Thyroid gland (tissue), 4 donors: ENCODE measurements around the gene ZIC4. TPM values are rescaled to one million over a fixed set of nuclear protein-coding genes. Genes with fewer than 3 reads are reported as not detected.

Source experiments
- DNase-seq, 2 donors: peaks; one replicate each; pipeline ENCODE4 v3.0.0-alpha.2; 2019
- H3K27ac ChIP-seq, 3 donors: fragments of 200-600 bp; sonication (generic); 1 replicate in 2 of 3; 2 replicates in 1 of 3; pipeline ENCODE4 v1.5.1; 2016 to 2019; ENCODE audit warnings: mild to moderate bottlenecking in 1 of 3, moderate library complexity in 1 of 3
- H3K27me3 ChIP-seq: fragments of 200-600 bp; sonication (generic); one replicate; pipeline ENCODE4 v1.5.1; 2019
- H3K36me3 ChIP-seq, 2 donors: fragments of 200-600 bp; sonication (generic); one replicate each; pipeline ENCODE4 v1.5.1; 2016 to 2019
- H3K4me1 ChIP-seq, 2 donors: fragments of 200-600 bp; sonication (generic); one replicate each; pipeline ENCODE4 v1.5.1; 2017 to 2019
- H3K4me3 ChIP-seq, 3 donors: fragments of 200-600 bp; sonication (generic); replicated peaks in 1 of 3; 1 replicate in 2 of 3; 2 replicates in 1 of 3; pipeline ENCODE4 v1.5.1; 2016; ENCODE audit warnings: mild to moderate bottlenecking in 1 of 3
- H3K9me3 ChIP-seq: fragments of 200-600 bp; sonication (generic); one replicate; pipeline ENCODE4 v1.5.1; 2017
- POLR2A ChIP-seq, 2 donors: fragments of 450-650 bp; IDR thresholded peaks; one replicate each; pipeline ENCODE4 v1.6.1; 2017; ENCODE audit warnings: antibody characterized with exemption in 2 of 2, mild to moderate bottlenecking in 2 of 2, moderate library complexity in 1 of 2
- WGBS, 2 donors: methylation state at CpG; one replicate each; pipeline ENCODE4 v1.1.5; 2017; 5-methylcytosine and 5-hydroxymethylcytosine counted together
- intact Hi-C: fragments of 100-400 bp; cut with DNase I; formaldehyde crosslinking; loops from one replicate; pipeline ENCODE4 v1.15.1; 2023
- total RNA-seq, 4 donors: library from RNA; depleted of rRNA; stranded (reverse); fragments of >200 nt; gene quantifications; one replicate each; pipeline ENCODE4 v1.2.3, GENCODE V29; 2016
- TF ChIP-seq, protein P1 (sequence below), 6 experiments: fragments of 200-600 bp in 3 of 6; fragments of 450-650 bp in 3 of 6; sonication (generic) in 3 of 6; IDR thresholded peaks; one replicate each; pipeline ENCODE4 v1.5.1; 2016 to 2019; ENCODE audit warnings: antibody characterized with exemption in 6 of 6, mild to moderate bottlenecking in 2 of 6, inconsistent platforms in 1 of 6, moderate library complexity in 1 of 6

ZIC4 gene
- total RNA-seq, 4 donors from 2014 or later, result not detected

DNA sequence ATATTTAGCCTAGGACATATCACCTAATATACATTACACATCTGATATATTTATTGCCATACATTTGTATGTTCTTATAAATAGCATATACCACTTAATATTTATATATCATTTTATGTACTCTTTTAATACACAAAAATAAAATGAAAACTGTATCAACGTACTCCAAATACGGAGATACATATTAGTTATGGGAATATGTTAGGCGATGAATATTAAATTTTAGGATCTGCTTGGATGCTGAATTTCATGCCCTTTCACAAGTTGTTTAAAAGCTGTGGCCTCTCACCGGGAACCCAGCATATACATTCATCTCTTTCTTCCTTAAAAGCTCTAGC, 50.6 kb downstream of the ZIC4 start:
- no peaks in the 10 kb centered on the region for H3K9me3 ChIP-seq
- H3K36me3 ChIP-seq, result no peaks in the 10 kb centered on the region
- no peak overlapping the region for H3K4me3 ChIP-seq
- no peak for DNase-seq
- no peak for TF ChIP-seq POLR2A (IDR thresholded peaks at IDR 0.05)
- TF ChIP-seq, protein P1, sequence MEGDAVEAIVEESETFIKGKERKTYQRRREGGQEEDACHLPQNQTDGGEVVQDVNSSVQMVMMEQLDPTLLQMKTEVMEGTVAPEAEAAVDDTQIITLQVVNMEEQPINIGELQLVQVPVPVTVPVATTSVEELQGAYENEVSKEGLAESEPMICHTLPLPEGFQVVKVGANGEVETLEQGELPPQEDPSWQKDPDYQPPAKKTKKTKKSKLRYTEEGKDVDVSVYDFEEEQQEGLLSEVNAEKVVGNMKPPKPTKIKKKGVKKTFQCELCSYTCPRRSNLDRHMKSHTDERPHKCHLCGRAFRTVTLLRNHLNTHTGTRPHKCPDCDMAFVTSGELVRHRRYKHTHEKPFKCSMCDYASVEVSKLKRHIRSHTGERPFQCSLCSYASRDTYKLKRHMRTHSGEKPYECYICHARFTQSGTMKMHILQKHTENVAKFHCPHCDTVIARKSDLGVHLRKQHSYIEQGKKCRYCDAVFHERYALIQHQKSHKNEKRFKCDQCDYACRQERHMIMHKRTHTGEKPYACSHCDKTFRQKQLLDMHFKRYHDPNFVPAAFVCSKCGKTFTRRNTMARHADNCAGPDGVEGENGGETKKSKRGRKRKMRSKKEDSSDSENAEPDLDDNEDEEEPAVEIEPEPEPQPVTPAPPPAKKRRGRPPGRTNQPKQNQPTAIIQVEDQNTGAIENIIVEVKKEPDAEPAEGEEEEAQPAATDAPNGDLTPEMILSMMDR (IDR thresholded peaks at IDR 0.05), result no peak
- intact Hi-C loops, result no loop called here
- no peak overlapping the region for H3K27ac ChIP-seq
- H3K4me1 ChIP-seq, result no peaks in the 10 kb centered on the region
- 8 to 14% methylated on average over 4 of the region's 4 CpGs for WGBS, 2 donors
- peaks cover 41% of the 10 kb centered on the region for H3K27me3 ChIP-seq

DNA sequence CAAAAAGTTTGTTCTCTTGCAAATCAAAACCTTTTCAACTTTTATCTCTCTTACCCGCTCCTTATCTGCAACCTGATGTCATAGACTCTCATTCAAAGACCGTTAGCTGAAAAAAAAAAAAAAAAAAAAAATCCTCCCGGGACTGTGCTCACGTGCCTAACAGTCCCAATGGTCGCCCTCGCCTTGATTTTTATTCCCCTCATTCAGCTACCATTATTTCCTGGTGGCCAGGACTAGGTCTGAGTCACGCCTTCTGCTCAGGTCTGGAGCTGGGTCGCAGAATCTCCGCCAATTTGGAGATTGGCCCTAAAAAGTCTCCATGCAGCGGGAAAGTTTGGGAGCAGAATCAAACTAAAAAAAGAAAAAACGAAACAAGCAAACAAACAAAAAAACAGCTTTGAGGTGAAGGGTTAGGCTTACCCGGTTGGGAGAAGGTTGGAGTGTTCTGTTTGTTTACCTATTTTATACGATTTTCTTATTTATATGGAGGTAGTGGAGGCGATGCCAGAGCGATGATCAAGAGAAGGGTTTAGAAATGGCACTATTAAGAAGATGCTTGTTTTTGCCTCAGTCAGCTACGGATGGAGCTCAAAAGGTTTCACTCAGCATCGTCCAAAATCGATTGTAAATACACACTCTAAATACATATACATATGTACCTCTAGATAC, 51.1 kb downstream of the ZIC4 start:
- H3K36me3 ChIP-seq, result no peaks in the 10 kb centered on the region
- no peak overlapping the region for H3K27ac ChIP-seq
- WGBS, 2 donors, result 5 to 10% methylated on average over 18 of the region's 18 CpGs
- H3K4me3 ChIP-seq, result no peak overlapping the region
- TF ChIP-seq, protein P1 (IDR thresholded peaks at IDR 0.05), result no peak
- no peak for TF ChIP-seq POLR2A (IDR thresholded peaks at IDR 0.05)
- no peaks in the 10 kb centered on the region for H3K9me3 ChIP-seq
- peaks cover 37% of the 10 kb centered on the region for H3K27me3 ChIP-seq
- DNase-seq, result no peak
- intact Hi-C loops, result no loop called here
- no peaks in the 10 kb centered on the region for H3K4me1 ChIP-seq

DNA sequence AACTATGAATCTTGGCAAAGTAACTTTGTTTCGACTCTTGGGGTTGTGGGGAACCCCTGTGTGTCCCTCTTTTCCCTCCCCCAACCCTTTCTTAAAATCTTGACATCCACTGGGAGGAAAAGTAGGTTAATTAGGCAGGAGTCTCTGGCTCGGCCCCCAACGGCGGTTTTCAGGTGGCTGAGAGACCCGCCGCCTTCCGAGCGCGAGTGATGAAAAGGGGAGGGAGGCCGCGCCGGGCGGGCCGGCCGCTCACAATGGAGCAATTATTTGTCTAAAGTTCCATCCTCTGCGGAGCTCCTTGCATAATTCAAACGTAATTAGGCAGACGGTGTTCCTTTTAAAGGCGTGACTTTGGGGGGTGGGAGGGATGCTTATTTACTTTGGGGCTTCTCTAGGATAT, 51.7 kb downstream of the ZIC4 start:
- H3K4me3 ChIP-seq, result no peak overlapping the region
- H3K27ac ChIP-seq, result no peak overlapping the region
- WGBS, 2 donors, result 5 to 10% methylated on average over 18 to 19 of the region's 19 CpGs
- no peaks in the 10 kb centered on the region for H3K36me3 ChIP-seq
- intact Hi-C loops, result no loop called here
- no peaks in the 10 kb centered on the region for H3K4me1 ChIP-seq
- peaks cover 34% of the 10 kb centered on the region for H3K27me3 ChIP-seq
- DNase-seq, result no peak
- no peaks in the 10 kb centered on the region for H3K9me3 ChIP-seq
- no peak for TF ChIP-seq POLR2A (IDR thresholded peaks at IDR 0.05)
- TF ChIP-seq, protein P1 (IDR thresholded peaks at IDR 0.05), result no peak

DNA sequence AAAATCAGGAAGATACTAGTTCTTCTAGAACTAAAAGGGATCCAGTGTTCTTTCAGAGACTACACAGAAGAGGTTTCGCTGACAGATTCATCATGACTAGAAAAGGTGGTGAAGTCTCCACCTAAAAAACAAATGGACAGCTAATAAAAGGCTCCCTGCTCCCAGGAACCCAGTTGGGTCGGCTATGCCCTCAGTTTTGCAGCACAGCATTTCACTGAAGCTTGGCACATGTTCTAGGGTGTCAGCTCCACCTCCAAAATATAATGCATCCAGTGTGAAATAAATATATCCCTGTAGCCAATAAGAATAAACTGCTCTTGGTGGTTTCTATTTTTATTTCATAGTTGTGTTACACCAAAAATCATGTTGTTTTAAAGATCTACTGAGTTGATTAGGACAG, 55.0 kb downstream of the ZIC4 start:
- H3K27me3 ChIP-seq, result peaks cover 13% of the 10 kb centered on the region
- no peaks in the 10 kb centered on the region for H3K4me1 ChIP-seq
- 64 to 71% methylated on average over 2 of the region's 2 CpGs for WGBS, 2 donors
- intact Hi-C loops, result no loop called here
- no peak overlapping the region for H3K27ac ChIP-seq
- H3K9me3 ChIP-seq, result no peaks in the 10 kb centered on the region
- TF ChIP-seq, protein P1 (IDR thresholded peaks at IDR 0.05), result no peak
- TF ChIP-seq POLR2A (IDR thresholded peaks at IDR 0.05), result no peak
- H3K36me3 ChIP-seq, result no peaks in the 10 kb centered on the region
- H3K4me3 ChIP-seq, result no peak overlapping the region
- no peak for DNase-seq

DNA sequence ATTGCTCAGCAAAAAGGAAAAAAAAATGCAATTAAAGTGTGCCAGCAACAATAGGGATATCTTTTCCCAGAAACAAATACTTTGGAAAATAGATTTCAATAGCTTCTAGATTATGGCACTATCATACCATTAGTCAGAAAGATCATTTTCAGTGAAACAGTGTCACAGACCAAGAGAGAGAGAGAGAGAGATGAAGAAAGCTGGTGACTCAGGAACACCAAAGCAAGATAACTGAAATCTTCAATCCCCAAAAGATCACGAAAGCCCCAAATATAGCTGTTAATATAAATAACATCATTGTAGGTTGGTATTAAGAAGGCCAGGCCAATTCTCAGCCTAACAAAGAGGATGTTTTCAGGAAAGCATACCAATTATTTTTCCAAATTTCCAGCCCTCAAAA, 57.4 kb downstream of the ZIC4 start:
- TF ChIP-seq, protein P1 (IDR thresholded peaks at IDR 0.05), result no peak
- no peak for TF ChIP-seq POLR2A (IDR thresholded peaks at IDR 0.05)
- Histone ChIP-seq H3K4me3 (no peak overlapping the region), H3K4me1 (no peaks in the 10 kb centered on the region), H3K36me3 (no peaks in the 10 kb centered on the region), H3K27ac (no peak overlapping the region), H3K9me3 (no peaks in the 10 kb centered on the region), H3K27me3 (no peaks in the 10 kb centered on the region)
- intact Hi-C loops, result no loop called here
- WGBS, 2 donors, result 87 to 89% methylated on average over 1 of the region's 1 CpG
- no peak for DNase-seq
